Endothelial cell of umbilical vein (primary cell): ENCODE results near the gene DTD1. TPM values are rescaled to one million over a fixed set of nuclear protein-coding genes. Genes with fewer than 3 reads are reported as not detected.

Experiments used
- BruUV-seq: library from RNA; stranded (reverse); fragments of 400-500 nt; replicated peaks from 2 replicates; lab custom pipeline; 2021; lab: Mats Ljungman, UMichigan
- CTCF ChIA-PET: fragments of 300-600, 350-600 bp; sonication (Branson Sonifier 250); formaldehyde crosslinking; loops from one replicate; lab custom pipeline; 2021; ENCODE audit warnings: antibody characterized with exemption, inconsistent platforms; lab: Charles Lee
- POLR2A ChIA-PET: fragments of 300-600, 350-600 bp; sonication (Branson Sonifier 250); formaldehyde crosslinking; loops from one replicate; lab custom pipeline; 2021; ENCODE audit warnings: antibody characterized with exemption, inconsistent platforms; lab: Charles Lee
- DNase-seq: peaks from one replicate; pipeline ENCODE4 v3.0.0-alpha.2; 2011; ENCODE audit warnings: low read depth, low spot score
- FAIRE-seq: peaks from 2 replicates; lab custom pipeline; 2011; peaks lifted over from hg19 to GRCh38; lab: Jason Lieb, UNC
- H2AFZ ChIP-seq: 2 replicates; pipeline ENCODE4 v1.6.0; 2012; ENCODE audit warnings: low read depth, low read length, control low read depth, inconsistent platforms
- H3K27ac ChIP-seq: 2 replicates; pipeline ENCODE4 v1.5.1; 2011; ENCODE audit warnings: low read depth, mild to moderate bottlenecking, control low read depth, low read length, moderate library complexity; ENCODE audit not compliant: insufficient read depth
- H3K27me3 ChIP-seq, 2 experiments: 2 replicates each; pipeline versions ENCODE4 v1.6.0 to v1.6.1; 2011; ENCODE audit warnings: low read length in 2 of 2, mixed read lengths in 1 of 2; ENCODE audit not compliant: control insufficient read depth in 2 of 2, insufficient read depth in 2 of 2
- H3K36me3 ChIP-seq, 2 experiments: 2 replicates in 1 of 2; 3 replicates in 1 of 2; pipeline ENCODE4 v1.5.1; 2011; ENCODE audit warnings: low read length in 2 of 2, mild to moderate bottlenecking in 1 of 2, moderate library complexity in 1 of 2; ENCODE audit not compliant: control insufficient read depth in 2 of 2, insufficient read depth in 2 of 2; ENCODE audit errors: extremely low read depth in 1 of 2
- H3K4me1 ChIP-seq: 3 replicates; pipeline ENCODE4 v1.5.1; 2011; ENCODE audit warnings: mild to moderate bottlenecking, low read length; ENCODE audit not compliant: control insufficient read depth, insufficient read depth; ENCODE audit errors: extremely low read depth
- H3K4me2 ChIP-seq: 2 replicates; pipeline ENCODE4 v1.6.1; 2011; ENCODE audit warnings: low read length, control low read depth, mixed read lengths; ENCODE audit not compliant: insufficient read depth
- H3K4me3 ChIP-seq, 3 experiments: fragments of 200-600 bp in 1 of 3; sonication (generic), shearing (Covaris generic) in 1 of 3; replicated peaks in 1 of 3; 2 replicates each; pipeline ENCODE4 v1.5.1; 2011 to 2016; ENCODE audit warnings: control low read depth in 3 of 3, low read length in 3 of 3, mild to moderate bottlenecking in 2 of 3, inconsistent platforms in 1 of 3, low read depth in 1 of 3, moderate library complexity in 1 of 3; ENCODE audit not compliant: insufficient read depth in 1 of 3
- H3K79me2 ChIP-seq: 2 replicates; pipeline ENCODE4 v1.6.0; 2012; ENCODE audit warnings: low read length, inconsistent platforms; ENCODE audit not compliant: control insufficient read depth, insufficient read depth
- H3K9ac ChIP-seq: replicated peaks from 2 replicates; pipeline ENCODE3; 2011; ENCODE audit warnings: low read length, control low read depth; ENCODE audit not compliant: insufficient read depth; ENCODE audit errors: extremely low read depth
- H3K9me1 ChIP-seq: replicated peaks from 3 replicates; pipeline ENCODE4 v1.6.0; 2011; ENCODE audit warnings: mild to moderate bottlenecking, low read length; ENCODE audit not compliant: control insufficient read depth, insufficient read depth; ENCODE audit errors: extremely low read depth
- H3K9me3 ChIP-seq: replicated peaks from 2 replicates; pipeline ENCODE4 v1.5.1; 2012; ENCODE audit warnings: low read length, inconsistent platforms; ENCODE audit not compliant: control insufficient read depth, insufficient read depth
- H4K20me1 ChIP-seq: replicated peaks from 2 replicates; pipeline ENCODE3; 2011; ENCODE audit warnings: mild to moderate bottlenecking, low read length; ENCODE audit not compliant: control insufficient read depth, insufficient read depth; ENCODE audit errors: extremely low read depth
- JUN ChIP-seq: IDR thresholded peaks from 2 replicates; pipeline ENCODE4 v1.6.1; 2011; ENCODE audit warnings: borderline replicate concordance, low read depth; ENCODE audit not compliant: insufficient read length, insufficient read depth
- POLR2A ChIP-seq: IDR thresholded peaks from 2 replicates; pipeline ENCODE4 v1.6.1; 2012; ENCODE audit warnings: low read depth, mild to moderate bottlenecking, control low read depth, low read length
- POLR2AphosphoS5 ChIP-seq: IDR thresholded peaks from 2 replicates; pipeline ENCODE4 v1.6.1; 2012; ENCODE audit warnings: low read depth, mild to moderate bottlenecking, control low read depth, low read length, moderate library complexity; ENCODE audit not compliant: insufficient read depth
- dilution Hi-C: fragments of 300-500 bp; cut with MboI; formaldehyde crosslinking; loops from one replicate; pipeline ENCODE4 v1.15.0; 2019; ENCODE audit warnings: low sequenced_read_pairs; ENCODE audit not compliant: extremely low pct_ligation_motif_present
- intact Hi-C: fragments of 100-400 bp; cut with micrococcal nuclease; formaldehyde crosslinking; loops from one replicate; pipeline ENCODE4 v1.10.0; 2022
- polyA plus RNA-seq, 4 experiments: library from polyadenylated mRNA; depleted of rRNA in 3 of 4; stranded (reverse) in 3 of 4; unstranded in 1 of 4; fragments of >200 nt; gene quantifications; 2 replicates each; pipeline versions ENCODE4 v1.2.1 to v1.2.3, GENCODE V29; 2011 to 2012; ENCODE audit warnings: missing spikeins in 1 of 4
- total RNA-seq: library from RNA; stranded (reverse); gene quantifications from 2 replicates; pipeline ENCODE4 v1.2.3, GENCODE V29; 2021
- TF ChIP-seq, protein P1 (sequence below), 2 donors: IDR thresholded peaks; 1 replicate in 1 of 2; 2 replicates in 1 of 2; pipeline ENCODE4 v1.5.1; 2011; ENCODE audit warnings: low read length in 2 of 2, mild to moderate bottlenecking in 2 of 2, moderate library complexity in 2 of 2, control low read depth in 1 of 2, inconsistent platforms in 1 of 2, low read depth in 1 of 2; ENCODE audit not compliant: insufficient read depth in 1 of 2; ENCODE audit errors: extremely low read depth in 1 of 2

DTD1 gene
- total and polyA plus RNA-seq, 2 donors (not counting 3 experiments of a cell fraction or from before 2014, with no cell fraction given) = 48.2 to 50.8 TPM

DNA sequence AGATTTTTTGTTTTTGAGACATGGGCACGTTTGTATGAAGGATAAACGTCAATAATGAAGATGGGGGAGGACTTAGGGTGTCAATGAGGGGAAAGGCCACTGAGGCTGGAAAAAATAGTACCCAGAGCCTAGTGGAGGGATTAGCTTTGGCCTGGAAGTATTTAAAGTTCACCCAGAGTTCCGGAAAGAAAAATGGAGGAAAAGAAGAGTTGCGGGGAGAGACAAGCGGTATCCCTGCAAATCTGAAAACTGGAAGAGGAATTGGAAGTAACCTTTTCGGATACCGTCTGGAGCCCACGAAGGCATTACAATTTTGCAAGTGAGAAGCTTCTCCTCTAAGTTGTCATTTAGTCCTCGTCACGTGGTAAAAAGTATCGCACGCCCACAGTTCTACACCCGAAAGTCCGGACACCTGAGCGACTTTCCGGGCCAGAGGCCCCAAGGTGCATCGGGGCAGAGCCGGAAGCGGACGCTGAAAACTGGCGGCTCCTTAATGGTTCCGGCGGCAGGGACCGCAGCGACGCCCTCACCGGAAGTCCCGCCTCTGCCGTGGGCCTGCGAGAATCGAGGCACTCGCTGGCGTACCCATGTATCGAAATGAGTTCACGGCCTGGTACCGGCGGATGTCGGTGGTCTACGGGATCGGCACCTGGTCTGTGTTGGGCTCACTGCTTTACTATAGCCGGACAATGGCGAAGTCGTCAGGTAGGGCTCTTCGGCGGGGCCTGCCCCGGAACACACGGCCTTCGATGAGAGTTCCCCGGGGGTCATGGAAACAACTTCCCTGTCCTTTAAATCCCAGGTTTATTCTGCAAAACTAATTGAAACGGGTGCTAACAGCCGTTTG, 20.7 kb upstream of the DTD1 start, which contains the start of gene SMIM26:
TSS of gene SMIM26 (plus strand) at position 541 of the 847 bp plus-strand sequence. CDS start at position 588, 47 bp downstream.
- Histone ChIP-seq H3K36me3 (peaks cover 0 to 2% of the 10 kb centered on the region in 2 experiments), H3K27ac (peak within 1 kb of the TSS; percentile 22), H3K9me1 (no peaks in the 10 kb centered on the region), H3K27me3 (no peaks in the 10 kb centered on the region), H3K9me3 (no peaks in the 10 kb centered on the region), H3K9ac (peak within 1 kb of the TSS; percentile 73), H2AFZ (peak within 1 kb of the TSS; percentile 36), H3K4me3 (peak within 1 kb of the TSS; percentile 68 to 86 (median 72)), H3K4me1 (peaks cover 10% of the 10 kb centered on the region), H3K79me2 (peaks cover 10% of the 10 kb centered on the region), H3K4me2 (peak within 1 kb of the TSS; percentile 93), H4K20me1 (no peaks in the 10 kb centered on the region)
- peak; percentile 81 for FAIRE-seq
- ChIA-PET CTCF (interaction anchor here (1.2 to 1.3 kb wide), 2 partner anchors 21 to 60 kb away, joined by 3 to 4 read pairs; partner anchors contain the start of gene SEC23B), POLR2A (interaction anchor here (0.6 kb wide), 1 partner anchor 1319 kb away, joined by 4 read pairs; no protein-coding TSS in a partner anchor)
- peak; percentile 81 for DNase-seq
- dilution Hi-C loops = no loop called here
- TF ChIP-seq JUN (no peak), POLR2AphosphoS5 (peak; percentile 83), POLR2A (peak; percentile 91)
- TF ChIP-seq, protein P1, sequence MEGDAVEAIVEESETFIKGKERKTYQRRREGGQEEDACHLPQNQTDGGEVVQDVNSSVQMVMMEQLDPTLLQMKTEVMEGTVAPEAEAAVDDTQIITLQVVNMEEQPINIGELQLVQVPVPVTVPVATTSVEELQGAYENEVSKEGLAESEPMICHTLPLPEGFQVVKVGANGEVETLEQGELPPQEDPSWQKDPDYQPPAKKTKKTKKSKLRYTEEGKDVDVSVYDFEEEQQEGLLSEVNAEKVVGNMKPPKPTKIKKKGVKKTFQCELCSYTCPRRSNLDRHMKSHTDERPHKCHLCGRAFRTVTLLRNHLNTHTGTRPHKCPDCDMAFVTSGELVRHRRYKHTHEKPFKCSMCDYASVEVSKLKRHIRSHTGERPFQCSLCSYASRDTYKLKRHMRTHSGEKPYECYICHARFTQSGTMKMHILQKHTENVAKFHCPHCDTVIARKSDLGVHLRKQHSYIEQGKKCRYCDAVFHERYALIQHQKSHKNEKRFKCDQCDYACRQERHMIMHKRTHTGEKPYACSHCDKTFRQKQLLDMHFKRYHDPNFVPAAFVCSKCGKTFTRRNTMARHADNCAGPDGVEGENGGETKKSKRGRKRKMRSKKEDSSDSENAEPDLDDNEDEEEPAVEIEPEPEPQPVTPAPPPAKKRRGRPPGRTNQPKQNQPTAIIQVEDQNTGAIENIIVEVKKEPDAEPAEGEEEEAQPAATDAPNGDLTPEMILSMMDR (IDR thresholded peaks at IDR 0.05; ENCODE audit: extremely low read depth in 1 of 2, insufficient read depth in 1 of 2, low read depth in 1 of 2, low read length in 2 of 2) = no peak
- BruUV-seq = TSS peak; percentile 93
- intact Hi-C loops = loop anchor here (1.0 kb wide), 2 partner anchors 20 to 60 kb away; partner anchors contain the start of gene SEC23B
